ENCODE data around the gene MAN1B1. TPM values are rescaled to one million over a fixed set of nuclear protein-coding genes. Genes with fewer than 3 reads are reported as not detected.

The MAN1B1 gene
- total RNA-seq, 3 donors from 2014 or later (not counting 1 experiment from before 2014, with no cell fraction given) = 75.1 to 99.4 (median 80.4) TPM

DNA sequence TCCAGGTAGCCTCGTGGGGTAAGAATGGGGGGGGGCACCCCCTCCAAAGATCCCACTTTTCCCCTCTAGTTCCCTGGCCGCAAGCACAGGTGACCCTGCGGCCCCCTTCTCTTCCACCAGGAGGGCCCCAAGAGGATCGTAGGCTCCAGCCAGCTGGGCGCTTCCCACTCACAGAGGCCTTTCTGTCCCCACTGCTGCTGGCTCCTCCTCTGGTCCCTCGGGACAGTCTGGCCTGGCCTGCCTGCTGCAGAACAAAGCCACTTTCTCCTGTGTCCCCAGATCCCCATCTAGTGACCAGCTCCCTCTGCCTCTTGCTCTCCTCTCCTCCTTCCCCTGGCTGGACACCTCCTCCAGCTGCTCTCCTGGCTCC, 15.9 kb upstream of the MAN1B1 start:
- peak overlapping the region; percentile 64 to 81 for H3K27ac Mint-ChIP-seq
- ATAC-seq = no peak
- DNase-seq = no peak
- H3K4me3 Mint-ChIP-seq = peak overlapping the region; percentile 82
- H3K36me3 ChIP-seq (ENCODE audit: control insufficient read depth, insufficient read depth, low read length) = no peaks in the 10 kb centered on the region
- intact Hi-C loops (cut with micrococcal nuclease) = no loop called here
- no peaks in the 10 kb centered on the region for H3K27me3 Mint-ChIP-seq (ENCODE audit: low read depth in 2 of 2)
- H3K4me1 ChIP-seq (ENCODE audit: control insufficient read depth, insufficient read depth, low read length) = peaks cover 25% of the 10 kb centered on the region
- no peaks in the 10 kb centered on the region for H3K9me3 Mint-ChIP-seq
- no peaks in the 10 kb centered on the region for H3K27me3 ChIP-seq (ENCODE audit: control insufficient read depth, insufficient read depth, low read length)
- H3K36me3 Mint-ChIP-seq = no peaks in the 10 kb centered on the region
- H3K27ac ChIP-seq (ENCODE audit: low read length) = peak overlapping the region; percentile 59
- no peaks in the 10 kb centered on the region for H3K9me3 ChIP-seq (ENCODE audit: control insufficient read depth, insufficient read depth, low read length)
- H3K4me3 ChIP-seq (ENCODE audit: low read length) = peak overlapping the region; percentile 35
- TF ChIP-seq, protein P1, sequence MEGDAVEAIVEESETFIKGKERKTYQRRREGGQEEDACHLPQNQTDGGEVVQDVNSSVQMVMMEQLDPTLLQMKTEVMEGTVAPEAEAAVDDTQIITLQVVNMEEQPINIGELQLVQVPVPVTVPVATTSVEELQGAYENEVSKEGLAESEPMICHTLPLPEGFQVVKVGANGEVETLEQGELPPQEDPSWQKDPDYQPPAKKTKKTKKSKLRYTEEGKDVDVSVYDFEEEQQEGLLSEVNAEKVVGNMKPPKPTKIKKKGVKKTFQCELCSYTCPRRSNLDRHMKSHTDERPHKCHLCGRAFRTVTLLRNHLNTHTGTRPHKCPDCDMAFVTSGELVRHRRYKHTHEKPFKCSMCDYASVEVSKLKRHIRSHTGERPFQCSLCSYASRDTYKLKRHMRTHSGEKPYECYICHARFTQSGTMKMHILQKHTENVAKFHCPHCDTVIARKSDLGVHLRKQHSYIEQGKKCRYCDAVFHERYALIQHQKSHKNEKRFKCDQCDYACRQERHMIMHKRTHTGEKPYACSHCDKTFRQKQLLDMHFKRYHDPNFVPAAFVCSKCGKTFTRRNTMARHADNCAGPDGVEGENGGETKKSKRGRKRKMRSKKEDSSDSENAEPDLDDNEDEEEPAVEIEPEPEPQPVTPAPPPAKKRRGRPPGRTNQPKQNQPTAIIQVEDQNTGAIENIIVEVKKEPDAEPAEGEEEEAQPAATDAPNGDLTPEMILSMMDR (IDR thresholded peaks at IDR 0.05) = no peak
- H3K4me1 Mint-ChIP-seq = peaks cover 4 to 26% of the 10 kb centered on the region in 2 donors
- 24% methylated on average over 6 of the region's 6 CpGs for WGBS (ENCODE audit: insufficient coverage)

DNA sequence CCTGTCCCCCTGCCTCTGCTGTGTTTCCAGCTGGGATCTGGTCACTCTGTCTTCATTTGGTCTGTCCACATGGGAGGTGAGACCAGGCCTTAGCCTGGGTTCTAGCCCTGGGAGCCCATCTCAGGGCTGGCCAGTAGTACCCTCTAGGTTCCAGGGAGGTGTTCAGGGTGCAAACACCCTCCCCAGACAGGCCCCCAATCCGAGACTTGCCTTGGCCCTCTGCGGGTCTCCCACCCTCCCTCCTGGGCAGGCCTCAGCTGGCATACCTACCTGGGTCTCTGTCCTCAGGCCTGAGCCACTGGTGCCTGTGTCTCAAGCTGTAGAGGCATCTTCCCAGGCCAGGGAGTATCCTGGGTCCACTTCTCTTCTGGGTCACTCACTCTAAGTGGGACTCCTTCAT, 15.5 kb upstream of the MAN1B1 start:
- 95% methylated on average over 2 of the region's 2 CpGs for WGBS (ENCODE audit: insufficient coverage)
- peaks cover 4 to 26% of the 10 kb centered on the region in 2 donors for H3K4me1 Mint-ChIP-seq
- ATAC-seq (no peak), DNase-seq (no peak)
- H3K36me3 Mint-ChIP-seq = no peaks in the 10 kb centered on the region
- H3K27ac Mint-ChIP-seq = peak overlapping the region; percentile 64 to 81
- no peaks in the 10 kb centered on the region for H3K27me3 ChIP-seq (ENCODE audit: control insufficient read depth, insufficient read depth, low read length)
- no peaks in the 10 kb centered on the region for H3K9me3 ChIP-seq (ENCODE audit: control insufficient read depth, insufficient read depth, low read length)
- TF ChIP-seq, protein P1 (IDR thresholded peaks at IDR 0.05) = no peak
- H3K4me3 Mint-ChIP-seq = peak overlapping the region; percentile 82
- no peaks in the 10 kb centered on the region for H3K9me3 Mint-ChIP-seq
- no peaks in the 10 kb centered on the region for H3K36me3 ChIP-seq (ENCODE audit: control insufficient read depth, insufficient read depth, low read length)
- no peaks in the 10 kb centered on the region for H3K27me3 Mint-ChIP-seq (ENCODE audit: low read depth in 2 of 2)
- peaks cover 25% of the 10 kb centered on the region for H3K4me1 ChIP-seq (ENCODE audit: control insufficient read depth, insufficient read depth, low read length)
- intact Hi-C loops (cut with micrococcal nuclease) = no loop called here
- no peak overlapping the region for H3K4me3 ChIP-seq (ENCODE audit: low read length)
- H3K27ac ChIP-seq (ENCODE audit: low read length) = no peak overlapping the region

DNA sequence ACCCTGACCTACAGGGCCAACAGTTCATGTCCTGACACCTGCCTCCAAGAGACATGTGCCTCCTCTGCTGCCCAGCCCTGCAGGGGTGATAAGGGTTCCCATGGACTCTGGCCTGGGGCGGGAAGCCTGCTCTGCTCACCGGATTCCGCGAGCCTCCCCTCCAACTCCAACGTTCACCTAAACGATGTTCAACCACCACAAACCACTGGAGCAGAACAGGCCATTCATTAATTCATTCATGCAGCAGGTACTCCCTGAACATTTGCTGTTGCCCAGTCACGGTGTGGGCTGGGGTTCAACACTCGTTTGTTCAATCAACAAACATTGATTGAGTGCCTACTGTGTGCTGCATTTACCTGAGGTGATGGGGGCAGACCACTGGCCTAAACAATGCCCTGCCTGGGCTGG, 12.8 kb upstream of the MAN1B1 start:
- Histone ChIP-seq H3K27me3 (ENCODE audit: control insufficient read depth, insufficient read depth, low read length) (no peaks in the 10 kb centered on the region), H3K27ac (ENCODE audit: low read length) (no peak overlapping the region), H3K9me3 (ENCODE audit: control insufficient read depth, insufficient read depth, low read length) (no peaks in the 10 kb centered on the region), H3K4me3 (ENCODE audit: low read length) (no peak overlapping the region), H3K4me1 (ENCODE audit: control insufficient read depth, insufficient read depth, low read length) (peaks cover 36% of the 10 kb centered on the region), H3K36me3 (ENCODE audit: control insufficient read depth, insufficient read depth, low read length) (peaks cover 2% of the 10 kb centered on the region)
- intact Hi-C loops (cut with micrococcal nuclease) = no loop called here
- WGBS (ENCODE audit: insufficient coverage) = 88% methylated on average over 8 of the region's 8 CpGs
- Mint-ChIP-seq H3K27me3 (ENCODE audit: low read depth in 2 of 2) (no peaks in the 10 kb centered on the region), H3K4me1 (peaks cover 0 to 21% of the 10 kb centered on the region in 2 donors), H3K36me3 (no peaks in the 10 kb centered on the region), H3K27ac (no peak overlapping the region), H3K9me3 (no peaks in the 10 kb centered on the region), H3K4me3 (no peak overlapping the region)
- DNase-seq (no peak), ATAC-seq (no peak)
- TF ChIP-seq, protein P1 (IDR thresholded peaks at IDR 0.05) = no peak

DNA sequence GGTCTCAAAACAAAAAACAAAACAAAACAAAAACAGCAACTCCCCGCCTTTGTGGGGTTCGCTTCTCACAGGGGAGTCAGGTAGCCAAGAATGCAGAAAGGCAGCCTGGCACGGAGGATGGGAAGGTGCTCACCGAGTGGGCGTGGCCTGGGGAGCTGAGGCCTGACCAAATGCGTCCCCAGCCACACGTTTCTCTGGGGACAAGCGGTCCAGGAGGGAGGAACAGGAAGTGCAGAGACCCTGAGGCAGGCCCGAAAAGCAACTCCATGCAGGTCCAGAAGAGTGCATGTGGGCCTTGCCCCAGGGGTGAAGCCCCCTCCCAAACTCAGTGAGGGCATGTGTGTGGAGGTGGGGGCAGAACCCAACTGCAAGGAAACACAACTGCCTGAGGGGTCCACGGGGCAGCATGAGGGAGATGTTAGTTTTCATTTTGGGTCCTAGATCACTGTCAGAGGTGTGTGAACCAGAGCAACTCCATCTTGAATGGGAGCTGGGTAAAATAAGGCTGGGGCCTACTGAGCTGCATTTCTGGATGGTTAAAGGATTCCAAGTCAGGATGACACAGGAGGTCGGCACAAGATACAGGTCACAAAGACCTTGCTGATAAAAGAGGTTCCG, 12.0 kb upstream of the MAN1B1 start:
- no peaks in the 10 kb centered on the region for H3K36me3 Mint-ChIP-seq
- H3K9me3 Mint-ChIP-seq = no peaks in the 10 kb centered on the region
- no peaks in the 10 kb centered on the region for H3K27me3 Mint-ChIP-seq (ENCODE audit: low read depth in 2 of 2)
- no peak overlapping the region for H3K4me3 ChIP-seq (ENCODE audit: low read length)
- peaks cover 2% of the 10 kb centered on the region for H3K36me3 ChIP-seq (ENCODE audit: control insufficient read depth, insufficient read depth, low read length)
- no peaks in the 10 kb centered on the region for H3K9me3 ChIP-seq (ENCODE audit: control insufficient read depth, insufficient read depth, low read length)
- H3K4me1 ChIP-seq (ENCODE audit: control insufficient read depth, insufficient read depth, low read length) = peaks cover 30% of the 10 kb centered on the region
- H3K27ac ChIP-seq (ENCODE audit: low read length) = no peak overlapping the region
- intact Hi-C loops (cut with micrococcal nuclease) = no loop called here
- H3K4me1 Mint-ChIP-seq = peaks cover 0 to 21% of the 10 kb centered on the region in 2 donors
- ATAC-seq = no peak
- TF ChIP-seq, protein P1 (IDR thresholded peaks at IDR 0.05) = no peak
- H3K27ac Mint-ChIP-seq = no peak overlapping the region
- no peak overlapping the region for H3K4me3 Mint-ChIP-seq
- no peaks in the 10 kb centered on the region for H3K27me3 ChIP-seq (ENCODE audit: control insufficient read depth, insufficient read depth, low read length)
- no peak for DNase-seq
- WGBS (ENCODE audit: insufficient coverage) = 88% methylated on average over 12 of the region's 12 CpGs

Data from natural killer cell (primary cell).